Colon (tissue), 2 donors: ENCODE data around the gene ZNF514.
"Not testable (repeated sequence)": the region's sequence is repeated elsewhere in the genome, so short reads cannot be mapped to it uniquely, and the experiment has no call there.

Experiments
- FAIRE-seq: peaks from 2 replicates; lab custom pipeline; 2012; peaks lifted over from hg19 to GRCh38; lab: Jason Lieb, UNC
- donor health status: control.
- donor health status: control.

ZNF514 gene

GRCh38 chr2:95122197-95122551 is 37.5 kb downstream of the ZNF514 start:
- FAIRE-seq, result no peak

- FAIRE-seq, result no peak
Measured at GRCh38 chr2:95121407-95122196, 38.0 kb downstream of the ZNF514 start, which contains the start of gene MRPS5. Gene MRPS5, minus strand, starts transcription at chr2:95121808. Its CDS starts 17 bp downstream, at chr2:95121791.

DNA sequence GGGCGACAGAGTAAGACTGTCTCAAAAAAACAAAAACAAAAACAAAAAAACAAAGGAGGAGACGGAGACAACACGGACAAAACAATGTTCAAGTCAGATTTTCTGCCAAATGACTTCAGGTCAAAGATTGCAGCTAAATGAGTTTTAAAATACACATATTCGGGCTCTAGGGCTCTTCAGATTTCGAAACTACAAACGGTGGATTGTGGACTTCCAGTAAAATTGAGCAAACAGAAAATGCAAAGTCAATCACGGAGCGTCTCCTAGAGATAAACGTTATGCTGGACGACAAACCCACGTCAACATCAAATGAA is 38.6 kb downstream of the ZNF514 start:
- FAIRE-seq, result no peak

DNA sequence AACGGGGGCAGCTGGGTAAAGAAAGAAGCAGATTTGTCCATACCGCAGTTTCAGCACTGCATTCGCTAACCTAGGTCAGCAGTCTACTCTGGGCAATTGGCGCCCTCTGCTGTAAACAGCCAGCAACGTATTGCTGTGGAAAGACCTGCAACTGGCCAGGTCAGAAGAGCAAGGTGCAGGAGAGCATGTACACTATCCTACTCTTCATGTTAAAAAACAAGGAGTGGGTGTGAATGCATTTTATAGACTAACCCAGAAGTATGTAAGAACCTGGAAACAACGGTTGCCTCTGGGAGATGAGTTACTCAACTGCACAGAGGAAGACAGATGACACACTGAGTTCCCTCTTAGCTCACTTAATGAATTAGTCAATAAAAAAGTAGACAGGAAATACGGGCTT is 44.2 kb downstream of the ZNF514 start:
- FAIRE-seq, result no peak

DNA sequence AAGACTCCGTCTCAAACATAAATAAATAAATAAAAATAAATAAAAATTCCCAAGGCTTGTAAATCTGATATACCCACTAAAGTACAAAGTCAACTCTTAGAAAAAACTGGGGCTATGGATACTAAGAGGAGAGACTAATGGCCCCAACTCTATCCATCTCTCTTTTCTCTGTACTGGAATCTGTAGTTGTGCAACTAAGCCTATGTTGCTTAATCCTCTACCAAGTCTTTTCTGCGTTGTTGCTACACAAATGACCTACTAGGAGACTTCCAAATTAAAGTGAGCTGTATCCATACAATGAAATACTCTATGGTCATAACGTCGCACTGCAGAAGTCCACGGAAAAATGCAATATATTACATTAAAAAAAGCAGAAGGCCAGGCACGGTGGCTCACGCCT is 46.2 kb downstream of the ZNF514 start:
- FAIRE-seq, result no peak

- FAIRE-seq, result no peak
Measured at GRCh38 chr2:95110395-95110794, 49.3 kb downstream of the ZNF514 start.

DNA sequence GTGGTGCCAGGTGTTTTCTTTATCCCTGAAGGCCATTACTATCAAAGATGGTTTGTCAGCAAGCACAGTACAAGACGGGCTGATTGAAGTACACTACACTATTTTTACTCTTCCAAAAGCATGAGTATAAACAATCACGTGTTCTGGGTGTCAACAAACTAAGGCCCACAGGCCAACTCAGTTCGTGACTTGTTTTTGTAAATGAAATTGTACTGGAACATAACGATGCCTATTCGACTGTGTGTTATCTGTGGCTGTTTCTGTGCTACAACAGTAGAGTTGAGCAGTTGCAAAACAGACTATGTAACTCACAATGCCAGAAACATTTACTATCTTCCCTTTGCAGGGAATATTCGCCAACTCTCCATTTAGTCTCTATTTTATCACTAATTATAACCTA is 50.4 kb downstream of the ZNF514 start:
- no peak for FAIRE-seq

DNA sequence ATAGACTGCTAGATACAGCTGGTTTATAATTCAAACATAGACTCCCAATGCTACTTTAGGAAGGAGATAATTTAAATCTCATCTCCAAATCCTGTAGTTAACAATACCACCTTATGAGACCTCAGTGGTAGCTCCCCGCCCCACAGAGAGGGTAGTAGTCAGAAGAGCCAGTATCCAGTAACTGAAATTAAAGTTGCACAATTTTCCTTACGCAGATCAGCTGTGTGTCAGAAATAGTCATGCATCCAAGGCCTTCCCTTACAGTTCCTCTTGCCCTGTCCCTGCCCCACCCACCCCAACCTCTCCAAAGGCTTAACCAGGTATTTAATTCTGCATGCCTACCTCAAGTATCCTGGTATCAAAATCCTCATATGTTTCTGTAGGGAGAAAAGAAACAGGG is 53.6 kb downstream of the ZNF514 start:
- FAIRE-seq, result no peak

DNA sequence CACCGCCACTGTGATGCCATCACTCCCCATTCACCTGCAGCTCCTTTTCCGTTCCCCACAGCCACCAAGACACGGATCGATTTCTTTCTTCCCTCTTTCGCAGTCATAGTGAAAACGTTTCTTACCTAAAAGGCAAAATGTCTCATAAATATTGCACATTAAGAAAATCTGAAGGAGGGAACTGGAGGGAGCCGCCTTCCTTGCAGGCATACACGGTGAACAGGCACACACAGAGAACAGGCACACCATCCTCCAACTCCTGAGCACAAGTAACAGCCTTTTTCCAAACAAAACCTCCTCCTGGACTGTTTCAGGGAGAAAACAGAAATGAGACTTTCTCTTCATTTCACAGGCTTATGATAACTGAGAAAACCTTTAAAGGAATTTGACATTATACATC is 55.0 kb downstream of the ZNF514 start:
- no peak for FAIRE-seq

DNA sequence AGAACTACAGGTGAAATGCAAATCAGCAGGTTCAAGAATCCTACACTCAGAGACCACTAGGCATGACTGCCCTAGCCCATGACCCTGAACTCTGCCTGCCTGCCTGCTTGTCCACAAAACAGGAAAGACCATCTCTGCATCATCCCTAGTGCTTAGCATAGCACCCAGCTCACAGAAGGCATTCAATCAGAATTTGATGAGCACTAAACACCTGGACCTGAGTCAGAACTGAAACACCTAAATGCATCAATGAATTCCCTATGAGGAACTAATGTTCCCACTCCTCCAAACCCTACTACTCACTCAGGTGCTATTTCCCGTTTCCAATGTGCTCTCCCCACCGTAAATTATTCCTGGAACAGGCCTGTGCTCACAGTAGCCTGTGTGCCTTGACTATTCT is 59.7 kb downstream of the ZNF514 start:
- no peak for FAIRE-seq

DNA sequence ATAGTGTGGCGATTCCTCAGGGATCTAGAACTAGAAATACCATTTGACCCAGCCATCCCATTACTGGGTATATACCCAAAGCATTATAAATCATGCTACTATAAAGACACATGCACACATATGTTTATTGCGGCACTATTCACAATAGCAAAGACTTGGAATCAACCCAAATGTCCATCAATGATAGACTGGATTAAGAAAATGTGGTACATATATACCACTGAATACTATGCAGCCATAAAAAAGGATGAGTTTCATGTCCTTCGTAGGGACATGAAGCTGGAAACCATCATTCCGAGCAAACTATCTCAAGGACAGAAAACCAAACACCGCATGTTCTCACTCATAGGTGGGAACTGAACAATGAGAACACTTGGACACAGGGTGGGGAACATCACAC is 61.4 kb downstream of the ZNF514 start:
- FAIRE-seq, result not testable (repeated sequence)
